IMR-90 (cell line): Measurements from ENCODE around the gene MMEL1. TPM values are rescaled to one million over a fixed set of nuclear protein-coding genes. Genes with fewer than 3 reads are reported as not detected.

Source experiments
- ATAC-seq: fragments of 200-7000 bp; cut with Tn5 transposase; 2 replicates; pipeline ENCODE4 v1.9.1; 2020; ENCODE audit warnings: low read depth, mild to moderate bottlenecking, moderate library complexity
- BruUV-seq: library from RNA; stranded (reverse); fragments of 400-500 nt; replicated peaks from 2 replicates; lab custom pipeline; 2021; lab: Mats Ljungman, UMichigan
- CTCF ChIA-PET: fragments of 300-600 bp; formaldehyde crosslinking; extraction: SDS; loops from one replicate; lab custom pipeline; 2021; ENCODE audit warnings: antibody characterized with exemption; lab: Yijun Ruan, JAX
- POLR2A ChIA-PET: fragments of 300-600 bp; sonication (Branson Sonifier 250); formaldehyde crosslinking; loops from one replicate; lab custom pipeline; 2022; ENCODE audit warnings: antibody characterized with exemption; ENCODE audit not compliant: unreplicated experiment; lab: Charles Lee
- DNase-seq: peaks from one replicate; pipeline ENCODE4 v3.0.0; 2013
- H2AFZ ChIP-seq: replicated peaks from 2 replicates; pipeline ENCODE3; 2013; ENCODE audit warnings: low read length, mild to moderate bottlenecking; ENCODE audit not compliant: poor library complexity
- H2AK5ac ChIP-seq: 2 replicates; pipeline ENCODE4 v1.6.1; 2013; ENCODE audit warnings: low read depth, low read length, inconsistent platforms
- H2AK9ac ChIP-seq: replicated peaks from 2 replicates; pipeline ENCODE3; 2013; ENCODE audit warnings: mild to moderate bottlenecking, low read depth, low read length, moderate library complexity; ENCODE audit not compliant: poor library complexity
- H2BK120ac ChIP-seq: 2 replicates; pipeline ENCODE4 v1.6.1; 2013; ENCODE audit warnings: low read depth, low read length, inconsistent platforms
- H2BK15ac ChIP-seq: 3 replicates; pipeline ENCODE4 v1.6.1; 2013; ENCODE audit warnings: low read depth, low read length, inconsistent platforms
- H2BK20ac ChIP-seq: 2 replicates; pipeline ENCODE4 v1.6.1; 2013; ENCODE audit warnings: low read depth, mild to moderate bottlenecking, inconsistent platforms, low read length, moderate library complexity
- H2BK5ac ChIP-seq: 2 replicates; pipeline ENCODE4 v1.6.1; 2013; ENCODE audit warnings: mild to moderate bottlenecking, low read depth, low read length, inconsistent platforms; ENCODE audit not compliant: poor library complexity, severe bottlenecking
- H3K14ac ChIP-seq: replicated peaks from 2 replicates; pipeline ENCODE4 v1.6.1; 2013; ENCODE audit warnings: low read depth, low read length, inconsistent platforms
- H3K18ac ChIP-seq: 2 replicates; pipeline ENCODE4 v1.6.1; 2013; ENCODE audit warnings: low read depth, low read length, control low read depth
- H3K23ac ChIP-seq: 2 replicates; pipeline ENCODE4 v1.6.1; 2013; ENCODE audit warnings: low read depth, low read length, inconsistent platforms
- H3K27ac ChIP-seq: 2 replicates; pipeline ENCODE4 v1.5.1; 2013; ENCODE audit warnings: mild to moderate bottlenecking, control low read depth, low read length; ENCODE audit not compliant: insufficient read depth
- H3K27me3 ChIP-seq: 2 replicates; pipeline ENCODE4 v1.6.1; 2013; ENCODE audit warnings: low read length; ENCODE audit not compliant: control insufficient read depth, insufficient read depth
- H3K36me3 ChIP-seq: 2 replicates; pipeline ENCODE4 v1.6.1; 2013; ENCODE audit warnings: low read length, mixed read lengths; ENCODE audit not compliant: control insufficient read depth, insufficient read depth
- H3K4ac ChIP-seq: 2 replicates; pipeline ENCODE4 v1.6.1; 2013; ENCODE audit warnings: low read depth, low read length, inconsistent platforms
- H3K4me1 ChIP-seq: 2 replicates; pipeline ENCODE4 v1.6.1; 2013; ENCODE audit warnings: low read length, mixed read lengths; ENCODE audit not compliant: control insufficient read depth, insufficient read depth
- H3K4me2 ChIP-seq: 2 replicates; pipeline ENCODE4 v1.6.1; 2013; ENCODE audit warnings: low read depth, mild to moderate bottlenecking, control low read depth, low read length, moderate library complexity
- H3K4me3 ChIP-seq: 2 replicates; pipeline ENCODE4 v1.5.1; 2013; ENCODE audit warnings: low read depth, mild to moderate bottlenecking, control low read depth, low read length, moderate library complexity; ENCODE audit not compliant: insufficient read depth
- H3K56ac ChIP-seq: 2 replicates; pipeline ENCODE4 v1.6.1; 2013; ENCODE audit warnings: low read length, inconsistent platforms; ENCODE audit not compliant: insufficient read depth; ENCODE audit errors: extremely low read depth
- H3K79me1 ChIP-seq, 2 experiments: 2 replicates each; pipeline ENCODE4 v1.6.1; 2013; ENCODE audit warnings: low read length in 2 of 2, inconsistent platforms in 1 of 2, low read depth in 1 of 2
- H3K9ac ChIP-seq: 2 replicates; pipeline ENCODE4 v1.6.1; 2013; ENCODE audit warnings: low read depth, low read length, control low read depth
- H3K9me1 ChIP-seq: 2 replicates; pipeline ENCODE4 v1.6.1; 2013; ENCODE audit warnings: low read length, inconsistent platforms; ENCODE audit not compliant: insufficient read depth
- H3K9me3 ChIP-seq: 2 replicates; pipeline ENCODE4 v1.6.1; 2013; ENCODE audit warnings: low read length; ENCODE audit not compliant: control insufficient read depth, insufficient read depth
- H4K20me1 ChIP-seq: 2 replicates; pipeline ENCODE4 v1.6.1; 2013; ENCODE audit warnings: low read length, inconsistent platforms; ENCODE audit not compliant: insufficient read depth
- H4K5ac ChIP-seq: 2 replicates; pipeline ENCODE4 v1.6.1; 2013; ENCODE audit warnings: mild to moderate bottlenecking, low read depth, low read length, control low read depth
- H4K8ac ChIP-seq, 2 experiments: 2 replicates each; pipeline ENCODE4 v1.6.1; 2013; ENCODE audit warnings: low read depth in 2 of 2, low read length in 2 of 2, control low read depth in 1 of 2, inconsistent platforms in 1 of 2
- H4K91ac ChIP-seq: 2 replicates; pipeline ENCODE4 v1.6.1; 2013; ENCODE audit warnings: low read depth, low read length, inconsistent platforms; ENCODE audit not compliant: insufficient read depth
- MAZ ChIP-seq: IDR thresholded peaks from 2 replicates; pipeline ENCODE4 v1.6.1; 2012; ENCODE audit warnings: low read depth, mild to moderate bottlenecking, low read length, improper control_type of control experiment, moderate library complexity, borderline replicate concordance
- WGBS, 2 experiments: methylation state at CpG; one replicate each; pipeline versions ENCODE4 v1.1.5 to v1.1.7; 2013; ENCODE audit warnings: missing lambda C conversion rate in 2 of 2; ENCODE audit not compliant: insufficient read length in 1 of 2; ENCODE audit errors: extremely low coverage in 2 of 2; 5-methylcytosine and 5-hydroxymethylcytosine counted together
- dilution Hi-C: fragments of 300-500 bp; cut with HindIII; formaldehyde crosslinking; loops from one replicate; pipeline ENCODE4 v1.14.3; 2018; ENCODE audit warnings: low sequenced_read_pairs; ENCODE audit not compliant: unreplicated experiment
- in situ Hi-C: fragments of 300-500 bp; cut with MboI; formaldehyde crosslinking; loops from 3 replicates; pipeline ENCODE4 v1.14.3; 2019; ENCODE audit warnings: low sequenced_read_pairs, inconsistent platforms, mixed read lengths
- intact Hi-C: fragments of 100-400 bp; cut with micrococcal nuclease; formaldehyde crosslinking; loops from 2 replicates; pipeline ENCODE4 v1.10.0; 2022
- polyA plus RNA-seq, 3 experiments: library from polyadenylated mRNA; depleted of rRNA; stranded (reverse); fragments of >200 nt; gene quantifications; 2 replicates each; pipeline ENCODE4 v1.2.3, GENCODE V29; 2012; ENCODE audit warnings: low replicate concordance in 1 of 3
- total RNA-seq: library from RNA; depleted of rRNA; stranded (reverse); fragments of >200 nt; gene quantifications from 2 replicates; pipeline ENCODE4 v1.2.3, GENCODE V29; 2012
- TF ChIP-seq, protein P1 (sequence below): fragments of 150-350 bp; IDR thresholded peaks from 2 replicates; pipeline ENCODE4 v1.6.1; 2016; ENCODE audit warnings: low read depth, mild to moderate bottlenecking, low read length, moderate library complexity, borderline replicate concordance

MMEL1 gene
- total and polyA plus RNA-seq, 2 of the 4 experiments (the other 2 are of a cell fraction) = under 0.01 to 0.12 TPM

DNA sequence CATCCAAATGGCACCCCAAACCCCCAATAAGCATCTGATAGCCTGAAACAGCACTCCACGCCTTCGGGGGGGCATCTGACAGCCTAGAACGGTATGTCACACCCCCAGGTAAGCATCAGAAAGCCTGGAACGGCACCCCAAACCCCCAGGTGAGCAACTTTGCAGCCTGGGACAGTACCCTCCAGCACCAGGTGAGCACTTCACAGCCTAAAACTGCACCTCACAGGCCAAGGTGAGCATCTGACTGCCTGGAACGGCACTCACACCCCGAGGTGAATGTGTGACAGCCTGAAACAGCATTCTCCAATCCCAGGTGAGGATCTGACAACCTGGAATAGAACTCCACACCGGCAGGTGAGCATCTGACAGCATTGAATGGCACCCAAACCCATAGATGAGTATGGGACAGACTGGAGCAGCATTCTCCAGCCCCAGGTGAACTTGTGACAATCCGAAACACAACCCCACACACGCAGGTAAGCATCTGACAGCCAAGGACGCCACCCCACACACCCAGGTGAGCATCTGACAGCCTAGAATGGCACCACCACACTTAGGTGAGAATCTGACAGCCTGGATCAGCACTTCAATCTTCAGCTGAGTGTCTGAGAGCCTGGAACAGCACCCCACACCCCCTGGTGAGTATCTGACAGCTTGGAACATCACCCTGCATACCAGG lies 18.3 kb upstream of the MMEL1 start:
- POLR2A ChIA-PET = no interaction called here
- dilution Hi-C loops = no loop called here
- no peak overlapping the region for H2AK9ac ChIP-seq

More for the DNA sequence above, 18.3 kb upstream of the MMEL1 start:
- H3K56ac ChIP-seq = no peak overlapping the region
- in situ Hi-C loops = no loop called here
- no peak overlapping the region for H2AFZ ChIP-seq
- no peak overlapping the region for H3K4me3 ChIP-seq
- no peak overlapping the region for H2BK120ac ChIP-seq
- TF ChIP-seq, protein P1, sequence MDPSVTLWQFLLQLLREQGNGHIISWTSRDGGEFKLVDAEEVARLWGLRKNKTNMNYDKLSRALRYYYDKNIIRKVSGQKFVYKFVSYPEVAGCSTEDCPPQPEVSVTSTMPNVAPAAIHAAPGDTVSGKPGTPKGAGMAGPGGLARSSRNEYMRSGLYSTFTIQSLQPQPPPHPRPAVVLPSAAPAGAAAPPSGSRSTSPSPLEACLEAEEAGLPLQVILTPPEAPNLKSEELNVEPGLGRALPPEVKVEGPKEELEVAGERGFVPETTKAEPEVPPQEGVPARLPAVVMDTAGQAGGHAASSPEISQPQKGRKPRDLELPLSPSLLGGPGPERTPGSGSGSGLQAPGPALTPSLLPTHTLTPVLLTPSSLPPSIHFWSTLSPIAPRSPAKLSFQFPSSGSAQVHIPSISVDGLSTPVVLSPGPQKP = no peak
- no peak for TF ChIP-seq MAZ
- peaks cover 44% of the 10 kb centered on the region for H3K9me3 ChIP-seq
- BruUV-seq = no TSS peak
- no peak for DNase-seq
- H3K79me1 ChIP-seq = no peaks in the 10 kb centered on the region
- H3K14ac ChIP-seq = no peak overlapping the region
- no peak overlapping the region for H2BK20ac ChIP-seq
- intact Hi-C loops = no loop called here
- H2BK15ac ChIP-seq = no peak overlapping the region
- H3K4me1 ChIP-seq = no peaks in the 10 kb centered on the region
- no peak overlapping the region for H3K4me2 ChIP-seq
- no peak overlapping the region for H3K4ac ChIP-seq
- H2AK5ac ChIP-seq = no peak overlapping the region
- no peak overlapping the region for H4K8ac ChIP-seq
- H4K20me1 ChIP-seq = no peaks in the 10 kb centered on the region
- no peak for ATAC-seq
- no peak overlapping the region for H3K18ac ChIP-seq
- H3K23ac ChIP-seq = no peak overlapping the region
- no peak overlapping the region for H2BK5ac ChIP-seq
- no peaks in the 10 kb centered on the region for H3K36me3 ChIP-seq
- H3K27me3 ChIP-seq = no peaks in the 10 kb centered on the region
- H3K9me1 ChIP-seq = no peaks in the 10 kb centered on the region
- H3K9ac ChIP-seq = no peak overlapping the region
- WGBS, 2 experiments = 16% methylated on average over 3 of the region's 10 CpGs; no CpG with 5 or more reads in 1 of the 2 experiments
- CTCF ChIA-PET = no interaction called here
- H4K5ac ChIP-seq = no peak overlapping the region
- no peak overlapping the region for H4K91ac ChIP-seq
- H3K27ac ChIP-seq = no peak overlapping the region
